ENCODE measurements around the gene POMGNT2.

- no peak for TF ChIP-seq CTCF (IDR thresholded peaks at IDR 0.05; ENCODE audit: insufficient read depth, low read length)
- no peak for TF ChIP-seq POLR2AphosphoS5 (IDR thresholded peaks at IDR 0.05; ENCODE audit: low read depth)
- no peak for TF ChIP-seq REST (IDR thresholded peaks at IDR 0.05; ENCODE audit: insufficient replicate concordance, low read depth)
- no peak for TF ChIP-seq GABPA (IDR thresholded peaks at IDR 0.05; ENCODE audit: low read depth)
Measured at GRCh38 chr3:43032646-43033628, 72.9 kb downstream of the POMGNT2 start.
